ENCODE measurements around the gene HAPLN3. TPM values are rescaled to one million over a fixed set of nuclear protein-coding genes. Genes with fewer than 3 reads are reported as not detected.
"Not testable (repeated sequence)": the region's sequence is repeated elsewhere in the genome, so short reads cannot be mapped to it uniquely, and the experiment has no call there.

Gene HAPLN3, protein sequence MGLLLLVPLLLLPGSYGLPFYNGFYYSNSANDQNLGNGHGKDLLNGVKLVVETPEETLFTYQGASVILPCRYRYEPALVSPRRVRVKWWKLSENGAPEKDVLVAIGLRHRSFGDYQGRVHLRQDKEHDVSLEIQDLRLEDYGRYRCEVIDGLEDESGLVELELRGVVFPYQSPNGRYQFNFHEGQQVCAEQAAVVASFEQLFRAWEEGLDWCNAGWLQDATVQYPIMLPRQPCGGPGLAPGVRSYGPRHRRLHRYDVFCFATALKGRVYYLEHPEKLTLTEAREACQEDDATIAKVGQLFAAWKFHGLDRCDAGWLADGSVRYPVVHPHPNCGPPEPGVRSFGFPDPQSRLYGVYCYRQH
- total RNA-seq (10 to 100 TPM; 12.6 to 20.3 TPM), polyA plus RNA-seq (ENCODE audit: insufficient read length in 2 of 2) (10 to 100 TPM; 17.4 to 19.3 TPM)
- long read RNA-seq, donor 1, transcript HAPLN3-201 (5 exons, 1,980 nt): major isoform, 6 of 6 reads
- long read RNA-seq, donor 1, partial matches to known transcripts: 0 of 6 reads
- long read RNA-seq, donor 1, other reads (novel, unspliced or antisense): 0 of 6 reads
- long read RNA-seq, donor 2: 0 reads
- long read RNA-seq, donor 3: 0 reads
- long read RNA-seq, donor 4, partial matches to known transcripts: 0 of 3 reads
- long read RNA-seq, donor 4, other reads (novel, unspliced or antisense): 0 of 3 reads

DNA sequence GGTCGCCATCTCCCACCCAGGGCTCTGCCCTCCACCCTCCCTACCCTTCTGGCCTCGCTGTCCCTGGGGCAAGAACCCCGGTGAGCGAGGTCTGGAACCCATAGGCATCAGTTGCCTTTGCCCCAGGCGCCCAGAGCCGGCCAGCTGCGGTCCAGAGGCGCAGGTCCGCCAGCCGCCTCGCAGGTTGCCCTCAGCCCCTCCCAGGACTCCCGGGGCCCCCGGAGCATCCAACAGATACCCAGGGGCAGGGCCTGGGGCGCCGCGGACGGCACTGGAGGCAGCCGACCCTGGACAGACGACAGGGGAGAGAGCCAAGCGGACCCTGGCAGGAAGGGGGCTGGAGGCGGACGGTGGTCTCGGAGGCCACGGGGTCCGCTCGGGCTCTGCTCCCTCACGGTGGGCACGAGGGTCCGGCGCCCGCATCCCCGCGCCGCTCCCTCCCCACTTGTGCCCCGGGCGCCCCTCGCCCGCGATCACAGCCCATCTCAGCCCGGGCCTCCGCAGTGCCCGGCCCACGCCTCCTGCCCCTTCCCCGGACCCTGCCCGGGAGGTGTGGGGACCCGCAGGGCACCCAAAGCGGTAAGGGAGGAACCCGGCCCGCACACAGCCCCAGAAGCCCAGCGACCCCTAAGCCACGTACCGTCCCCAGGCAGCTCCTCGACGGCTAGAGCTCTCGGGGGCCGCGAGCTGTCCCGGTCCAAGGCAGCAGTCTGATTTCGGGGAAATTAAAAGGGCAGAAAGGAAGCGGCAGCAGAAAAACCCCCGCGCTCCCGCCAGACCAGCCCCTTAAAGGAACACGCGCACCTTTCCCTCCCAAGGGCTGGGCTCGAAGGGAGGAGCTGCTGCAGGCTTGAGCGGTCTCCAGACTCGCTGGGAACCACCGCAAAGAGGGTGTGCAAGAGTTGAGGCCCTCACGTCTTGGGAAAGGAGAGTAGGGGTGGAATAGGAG is at the start of gene HAPLN3:
Gene HAPLN3 (minus strand): TSS at position 726 of the 949 bp plus-strand sequence. CDS start 8,246 bp downstream, outside the sequence.
- Histone ChIP-seq H3K4me3 (ENCODE audit: low read depth, low read length) (peak within 1 kb of the TSS; percentile 36), H3K36me3 (ENCODE audit: control insufficient read depth, insufficient read depth, low read length) (peaks cover 12% of the 10 kb centered on the region), H3K9me3 (ENCODE audit: control insufficient read depth, insufficient read depth, low read length) (no peaks in the 10 kb centered on the region), H3K27me3 (ENCODE audit: control insufficient read depth, insufficient read depth, low read length) (peaks cover 30% of the 10 kb centered on the region), H3K4me1 (ENCODE audit: control insufficient read depth, insufficient read depth, low read length) (peaks cover 50% of the 10 kb centered on the region), H3K27ac (ENCODE audit: low read depth, low read length) (peak within 1 kb of the TSS; percentile 85)
- WGBS (ENCODE audit: insufficient coverage): 3% methylated on average over 70 of the region's 70 CpGs
- peak in 2 of 6 donors; percentile 13 to 47 for DNase-seq (ENCODE audit: low read depth in 4 of 6, low spot score in 6 of 6)

DNA sequence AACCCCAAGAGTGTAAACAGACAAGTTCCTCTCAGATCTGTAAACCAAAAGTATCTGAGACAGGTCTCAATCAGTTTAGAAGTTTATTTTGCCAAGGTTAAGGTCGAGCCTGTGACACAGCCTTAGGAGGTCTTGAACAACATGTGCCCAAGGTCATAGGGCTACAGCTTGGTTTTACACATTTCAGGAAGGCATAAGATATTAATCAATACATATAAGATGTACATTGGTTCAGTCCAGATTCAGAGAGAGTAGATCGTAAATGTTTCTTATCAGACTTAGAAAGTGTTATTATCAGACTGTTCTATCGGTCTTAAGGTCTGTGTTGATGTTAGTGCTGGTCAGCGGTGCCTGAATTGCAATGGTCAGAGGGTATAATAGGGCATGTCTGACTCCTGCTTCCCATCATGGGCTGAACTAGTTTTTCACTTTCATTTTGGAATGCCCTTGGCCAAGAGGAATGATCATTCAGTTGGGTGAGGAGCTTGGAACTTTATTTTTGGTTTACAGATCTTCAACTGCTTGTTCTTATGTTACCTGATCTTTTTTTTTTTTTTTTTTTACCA is 44.8 kb upstream of the HAPLN3 start:
- Histone ChIP-seq H3K4me1 (ENCODE audit: control insufficient read depth, insufficient read depth, low read length) (no peaks in the 10 kb centered on the region), H3K9me3 (ENCODE audit: control insufficient read depth, insufficient read depth, low read length) (no peaks in the 10 kb centered on the region), H3K27ac (ENCODE audit: low read depth, low read length) (no peak overlapping the region), H3K36me3 (ENCODE audit: control insufficient read depth, insufficient read depth, low read length) (no peaks in the 10 kb centered on the region), H3K4me3 (ENCODE audit: low read depth, low read length) (no peak overlapping the region), H3K27me3 (ENCODE audit: control insufficient read depth, insufficient read depth, low read length) (no peaks in the 10 kb centered on the region)
- 89% methylated on average over 3 of the region's 4 CpGs for WGBS (ENCODE audit: insufficient coverage)
- no peak for DNase-seq (ENCODE audit: low read depth in 4 of 6, low spot score in 6 of 6)

DNA sequence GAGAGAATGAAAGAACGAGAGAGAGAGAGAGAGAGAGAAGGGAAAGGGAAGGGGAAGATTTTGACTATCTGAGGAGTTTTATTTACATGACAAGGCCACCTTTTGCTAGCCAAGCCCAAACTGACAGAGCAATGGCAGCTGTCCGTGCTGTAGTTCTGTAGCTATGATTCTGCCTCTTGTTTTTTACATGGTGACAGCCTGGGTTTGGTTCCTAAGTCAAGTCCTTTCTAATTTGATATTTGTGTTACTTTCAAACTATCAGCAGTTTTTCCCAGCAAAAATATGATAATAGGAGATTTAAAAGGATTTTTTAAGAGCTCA is 44.1 kb upstream of the HAPLN3 start:
- H3K27me3 ChIP-seq (ENCODE audit: control insufficient read depth, insufficient read depth, low read length): no peaks in the 10 kb centered on the region
- H3K4me1 ChIP-seq (ENCODE audit: control insufficient read depth, insufficient read depth, low read length): no peaks in the 10 kb centered on the region
- 44% methylated on average over 2 of the region's 2 CpGs for WGBS (ENCODE audit: insufficient coverage)
- no peak for DNase-seq (ENCODE audit: low read depth in 4 of 6, low spot score in 6 of 6)
- H3K36me3 ChIP-seq (ENCODE audit: control insufficient read depth, insufficient read depth, low read length): no peaks in the 10 kb centered on the region
- no peak overlapping the region for H3K27ac ChIP-seq (ENCODE audit: low read depth, low read length)
- no peak overlapping the region for H3K4me3 ChIP-seq (ENCODE audit: low read depth, low read length)
- no peaks in the 10 kb centered on the region for H3K9me3 ChIP-seq (ENCODE audit: control insufficient read depth, insufficient read depth, low read length)

DNA sequence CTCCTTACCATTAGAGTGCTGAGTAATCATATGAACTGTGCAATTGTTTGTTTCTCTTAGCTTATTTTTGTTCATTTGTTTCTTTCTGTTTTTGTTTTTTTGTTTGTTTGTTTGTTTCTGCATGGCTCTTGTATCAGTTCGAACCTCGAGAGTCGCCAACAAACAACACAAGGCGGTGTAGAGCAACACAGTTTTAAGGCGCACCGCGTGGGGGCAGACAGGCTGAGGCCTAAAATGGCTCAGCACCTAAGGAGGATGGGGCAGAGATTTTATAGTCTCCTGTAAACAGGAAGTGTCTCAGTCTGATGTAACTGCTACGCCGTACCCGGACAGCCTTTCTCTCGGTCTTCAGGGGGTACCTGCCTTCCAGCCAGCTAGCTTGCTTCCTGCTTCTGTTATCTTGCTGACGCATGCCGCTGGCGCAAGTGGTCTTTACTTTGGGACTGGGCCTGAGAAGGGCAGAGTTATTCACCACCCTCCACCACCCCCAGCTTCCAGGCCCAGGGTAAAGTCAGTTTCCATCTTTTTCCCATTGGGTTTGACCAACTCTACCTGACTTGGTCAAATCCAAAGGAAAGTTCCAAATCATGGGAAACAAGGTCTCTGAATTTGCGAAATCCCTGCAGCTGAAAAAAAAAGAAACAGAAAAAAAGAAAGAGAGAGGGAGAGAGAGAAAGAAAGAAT is 43.6 kb upstream of the HAPLN3 start:
- H3K9me3 ChIP-seq (ENCODE audit: control insufficient read depth, insufficient read depth, low read length): no peaks in the 10 kb centered on the region
- H3K4me3 ChIP-seq (ENCODE audit: low read depth, low read length): no peak overlapping the region
- no peak for DNase-seq (ENCODE audit: low read depth in 4 of 6, low spot score in 6 of 6)
- 87% methylated on average over 15 of the region's 15 CpGs for WGBS (ENCODE audit: insufficient coverage)
- H3K27ac ChIP-seq (ENCODE audit: low read depth, low read length): no peak overlapping the region
- H3K27me3 ChIP-seq (ENCODE audit: control insufficient read depth, insufficient read depth, low read length): no peaks in the 10 kb centered on the region
- no peaks in the 10 kb centered on the region for H3K4me1 ChIP-seq (ENCODE audit: control insufficient read depth, insufficient read depth, low read length)
- H3K36me3 ChIP-seq (ENCODE audit: control insufficient read depth, insufficient read depth, low read length): no peaks in the 10 kb centered on the region

DNA sequence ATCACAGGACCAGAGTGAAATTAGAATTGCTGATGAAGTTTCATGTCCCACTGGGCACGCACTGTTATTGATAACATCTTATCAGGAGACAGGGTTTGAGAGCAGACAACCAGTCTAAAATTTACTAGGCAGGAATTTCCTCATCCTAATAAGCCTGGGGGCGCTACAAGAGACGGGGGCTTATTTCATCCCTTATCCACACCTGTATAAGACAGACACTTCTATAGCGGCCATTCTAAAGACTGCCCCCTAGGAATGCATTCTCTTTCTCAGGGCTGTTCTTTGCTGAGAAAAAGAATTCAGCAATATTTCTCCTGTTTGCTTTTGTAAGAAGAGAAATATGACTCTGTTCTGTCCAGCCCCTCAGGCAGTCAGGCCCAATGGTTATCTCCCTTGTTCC is 39.1 kb upstream of the HAPLN3 start:
- not testable (repeated sequence) for H3K4me1 ChIP-seq (ENCODE audit: control insufficient read depth, insufficient read depth, low read length); H3K36me3 ChIP-seq (ENCODE audit: control insufficient read depth, insufficient read depth, low read length); DNase-seq (ENCODE audit: low read depth in 4 of 6, low spot score in 6 of 6); H3K27ac ChIP-seq (ENCODE audit: low read depth, low read length); H3K4me3 ChIP-seq (ENCODE audit: low read depth, low read length); H3K9me3 ChIP-seq (ENCODE audit: control insufficient read depth, insufficient read depth, low read length); H3K27me3 ChIP-seq (ENCODE audit: control insufficient read depth, insufficient read depth, low read length)
- WGBS (ENCODE audit: insufficient coverage): 100% methylated on average over 1 of the region's 4 CpGs

DNA sequence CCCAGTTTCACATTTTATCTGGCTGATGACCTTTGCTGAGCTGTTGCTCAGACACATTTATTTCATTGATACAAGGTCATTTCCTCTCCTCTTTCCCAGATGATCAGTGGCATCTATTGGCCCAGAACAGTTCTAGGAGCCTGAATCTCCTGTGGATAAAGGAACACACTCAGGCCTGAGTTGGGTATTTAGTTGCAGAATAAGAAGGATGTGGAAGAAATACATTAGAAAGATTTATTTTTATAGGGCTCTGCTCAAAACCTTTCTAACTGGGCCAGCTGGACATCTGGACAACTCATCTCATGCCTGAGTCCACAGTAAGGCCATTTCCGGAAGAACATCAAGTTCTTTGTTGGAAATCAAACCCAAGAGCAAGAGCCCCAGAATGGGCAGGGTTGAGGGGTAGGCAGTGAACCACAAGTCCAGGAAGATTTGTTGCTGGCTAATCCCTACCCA is 37.6 kb upstream of the HAPLN3 start:
- DNase-seq (ENCODE audit: low read depth in 4 of 6, low spot score in 6 of 6): peak in 1 of 6 donors; percentile 44
- no peaks in the 10 kb centered on the region for H3K27me3 ChIP-seq (ENCODE audit: control insufficient read depth, insufficient read depth, low read length)
- H3K4me3 ChIP-seq (ENCODE audit: low read depth, low read length): no peak overlapping the region
- no peaks in the 10 kb centered on the region for H3K36me3 ChIP-seq (ENCODE audit: control insufficient read depth, insufficient read depth, low read length)
- peaks cover 7% of the 10 kb centered on the region for H3K4me1 ChIP-seq (ENCODE audit: control insufficient read depth, insufficient read depth, low read length)
- WGBS (ENCODE audit: insufficient coverage): 50% methylated on average over 1 of the region's 1 CpG
- no peaks in the 10 kb centered on the region for H3K9me3 ChIP-seq (ENCODE audit: control insufficient read depth, insufficient read depth, low read length)
- peak overlapping the region; percentile 73 for H3K27ac ChIP-seq (ENCODE audit: low read depth, low read length)

DNA sequence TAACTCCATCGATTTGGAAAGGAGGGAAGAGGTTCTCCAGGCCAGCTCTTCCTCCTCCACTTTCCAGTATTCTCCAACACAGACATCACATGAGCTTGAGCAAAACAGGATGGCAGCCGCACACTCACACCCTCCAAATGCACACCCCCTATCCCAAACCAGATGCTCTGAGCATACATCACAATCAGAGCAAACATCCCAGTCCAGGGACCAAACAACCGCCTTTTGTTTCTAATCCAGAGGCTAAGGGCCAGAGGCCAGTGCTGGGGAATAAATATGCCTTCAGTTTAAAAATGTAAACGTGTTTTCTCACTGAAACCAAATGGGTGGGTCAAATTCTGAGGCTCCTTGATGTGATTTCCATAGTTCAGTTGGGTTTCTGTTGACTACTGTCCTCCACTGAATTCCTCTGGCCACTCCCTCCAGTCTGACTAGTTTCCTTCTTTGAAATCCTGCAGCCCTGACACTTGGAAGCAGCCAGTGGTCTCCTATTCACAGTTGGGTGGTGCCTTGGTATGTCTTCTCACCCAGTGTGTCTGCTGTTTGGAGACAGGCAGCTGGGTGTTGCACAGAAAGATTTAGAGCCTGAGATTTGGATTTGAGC is 37.0 kb upstream of the HAPLN3 start:
- Histone ChIP-seq H3K4me3 (ENCODE audit: low read depth, low read length) (no peak overlapping the region), H3K9me3 (ENCODE audit: control insufficient read depth, insufficient read depth, low read length) (no peaks in the 10 kb centered on the region), H3K36me3 (ENCODE audit: control insufficient read depth, insufficient read depth, low read length) (no peaks in the 10 kb centered on the region), H3K27me3 (ENCODE audit: control insufficient read depth, insufficient read depth, low read length) (no peaks in the 10 kb centered on the region), H3K4me1 (ENCODE audit: control insufficient read depth, insufficient read depth, low read length) (peaks cover 7% of the 10 kb centered on the region), H3K27ac (ENCODE audit: low read depth, low read length) (peak overlapping the region; percentile 73)
- 42% methylated on average over 3 of the region's 4 CpGs for WGBS (ENCODE audit: insufficient coverage)
- DNase-seq (ENCODE audit: low read depth in 4 of 6, low spot score in 6 of 6): peak in 1 of 6 donors; percentile 55

DNA sequence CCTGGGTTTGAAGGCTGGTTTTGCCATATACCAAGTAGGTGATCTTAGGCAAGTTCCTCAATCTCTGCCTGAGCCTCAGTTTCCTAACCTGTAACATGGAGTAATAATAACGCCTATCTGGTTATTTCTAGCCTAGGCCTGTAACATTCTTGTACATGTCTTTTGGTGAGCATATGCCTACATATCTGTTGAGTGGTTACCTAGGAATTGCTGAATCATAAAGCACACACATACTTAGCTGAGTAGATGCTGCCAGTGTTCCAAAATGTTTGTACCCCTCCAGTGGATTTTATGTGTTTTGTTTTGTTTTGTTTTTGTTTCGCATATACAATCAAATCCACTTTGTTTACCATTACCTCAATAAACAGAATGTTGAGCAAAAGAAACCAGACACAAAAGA is 35.2 kb upstream of the HAPLN3 start:
- Histone ChIP-seq H3K36me3 (ENCODE audit: control insufficient read depth, insufficient read depth, low read length) (no peaks in the 10 kb centered on the region), H3K27ac (ENCODE audit: low read depth, low read length) (no peak overlapping the region), H3K9me3 (ENCODE audit: control insufficient read depth, insufficient read depth, low read length) (no peaks in the 10 kb centered on the region), H3K4me1 (ENCODE audit: control insufficient read depth, insufficient read depth, low read length) (peaks cover 7% of the 10 kb centered on the region), H3K4me3 (ENCODE audit: low read depth, low read length) (no peak overlapping the region), H3K27me3 (ENCODE audit: control insufficient read depth, insufficient read depth, low read length) (no peaks in the 10 kb centered on the region)
- no CpG with 5 or more reads among the region's 2 CpGs for WGBS (ENCODE audit: insufficient coverage)
- no peak for DNase-seq (ENCODE audit: low read depth in 4 of 6, low spot score in 6 of 6)
